ENCODE measurements around the gene CEP126. TPM values are rescaled to one million over a fixed set of nuclear protein-coding genes. Genes with fewer than 3 reads are reported as not detected.
A peak's percentile ranks its signal among the peaks of the same experiment; 100 is the strongest.

CEP126 gene
- total RNA-seq, 1 donor from 2014 or later, result 9.6 TPM

- Histone ChIP-seq H3K4me3 (no peak overlapping the region), H3K36me3 (no peaks in the 10 kb centered on the region), H3K27me3 (no peaks in the 10 kb centered on the region), H3K27ac (no peak overlapping the region), H3K9me3 (no peaks in the 10 kb centered on the region), H3K4me1 (peaks cover 26% of the 10 kb centered on the region)
- intact Hi-C loops (cut with DNase I), result loop anchor here (5.0 kb wide), 1 partner anchor 146 kb away; no protein-coding TSS in a partner anchor
- no peak for TF ChIP-seq POLR2A (IDR thresholded peaks at IDR 0.05)
- peak in 1 of 2 donors; percentile 67 for TF ChIP-seq POLR2AphosphoS5 (IDR thresholded peaks at IDR 0.05; ENCODE audit: insufficient read depth in 1 of 2, low read depth in 1 of 2)
- TF ChIP-seq CTCF (IDR thresholded peaks at IDR 0.05), result peak in 2 of 3 experiments; percentile 43 to 54
- no peak for DNase-seq (ENCODE audit: extremely low spot score in 2 of 2)
These were observed 93.0 kb downstream of the CEP126 start for GRCh38 chr11:102007567-102008437.

GRCh38 chr11:102010776-102011494 lies 96.1 kb downstream of the CEP126 start:
- no peak for DNase-seq (ENCODE audit: extremely low spot score in 2 of 2)
- H3K4me1 ChIP-seq, result peaks cover 15% of the 10 kb centered on the region
- TF ChIP-seq POLR2A (IDR thresholded peaks at IDR 0.05) (no peak), POLR2AphosphoS5 (IDR thresholded peaks at IDR 0.05; ENCODE audit: insufficient read depth in 1 of 2, low read depth in 1 of 2) (no peak), CTCF (IDR thresholded peaks at IDR 0.05) (no peak)
- no peak overlapping the region for H3K27ac ChIP-seq
- H3K36me3 ChIP-seq, result no peaks in the 10 kb centered on the region
- no peaks in the 10 kb centered on the region for H3K27me3 ChIP-seq
- intact Hi-C loops (cut with DNase I), result no loop called here
- H3K4me3 ChIP-seq, result no peak overlapping the region
- no peaks in the 10 kb centered on the region for H3K9me3 ChIP-seq

GRCh38 chr11:102012946-102013345 lies 98.1 kb downstream of the CEP126 start:
- DNase-seq (ENCODE audit: extremely low spot score in 2 of 2), result no peak
- Histone ChIP-seq H3K4me1 (peaks cover 12% of the 10 kb centered on the region), H3K9me3 (no peaks in the 10 kb centered on the region), H3K36me3 (no peaks in the 10 kb centered on the region), H3K4me3 (no peak overlapping the region), H3K27ac (no peak overlapping the region), H3K27me3 (no peaks in the 10 kb centered on the region)
- TF ChIP-seq POLR2AphosphoS5 (IDR thresholded peaks at IDR 0.05; ENCODE audit: insufficient read depth in 1 of 2, low read depth in 1 of 2) (no peak), CTCF (IDR thresholded peaks at IDR 0.05) (no peak), POLR2A (IDR thresholded peaks at IDR 0.05) (no peak)
- intact Hi-C loops (cut with DNase I), result no loop called here

- H3K36me3 ChIP-seq, result no peaks in the 10 kb centered on the region
- intact Hi-C loops (cut with DNase I), result no loop called here
- no peaks in the 10 kb centered on the region for H3K9me3 ChIP-seq
- no peak overlapping the region for H3K27ac ChIP-seq
- TF ChIP-seq CTCF (IDR thresholded peaks at IDR 0.05) (no peak), POLR2A (IDR thresholded peaks at IDR 0.05) (no peak), POLR2AphosphoS5 (IDR thresholded peaks at IDR 0.05; ENCODE audit: insufficient read depth in 1 of 2, low read depth in 1 of 2) (no peak)
- H3K27me3 ChIP-seq, result no peaks in the 10 kb centered on the region
- H3K4me3 ChIP-seq, result no peak overlapping the region
- H3K4me1 ChIP-seq, result peaks cover 12% of the 10 kb centered on the region
- no peak for DNase-seq (ENCODE audit: extremely low spot score in 2 of 2)
These were observed 99.9 kb downstream of the CEP126 start for GRCh38 chr11:102014756-102015155.
